Measurements from ENCODE around the gene COG2. TPM values are rescaled to one million over a fixed set of nuclear protein-coding genes. Genes with fewer than 3 reads are reported as not detected.
A peak's percentile ranks its signal among the peaks of the same experiment; 100 is the strongest.
"Not testable (repeated sequence)": the region's sequence is repeated elsewhere in the genome, so short reads cannot be mapped to it uniquely, and the experiment has no call there.

The COG2 gene
- total RNA-seq, 3 donors from 2014 or later, result 44.9 to 52.7 (median 51.1) TPM

GRCh38 chr1:230639714-230640209 is 2.5 kb upstream of the COG2 start:
- Mint-ChIP-seq H3K4me1 (ENCODE audit: low read depth) (peaks cover 30% of the 10 kb centered on the region), H3K9me3 (no peaks in the 10 kb centered on the region), H3K4me3 (no peak overlapping the region), H3K27me3 (ENCODE audit: low read depth) (peaks cover 36% of the 10 kb centered on the region), H3K36me3 (ENCODE audit: insufficient read depth) (peaks cover 3% of the 10 kb centered on the region)
- DNase-seq, result no peak
- ATAC-seq, result no peak

GRCh38 chr1:230641346-230641745 is 935 bp upstream of the COG2 start:
- no peak for ATAC-seq
- Mint-ChIP-seq H3K9me3 (no peaks in the 10 kb centered on the region), H3K4me1 (ENCODE audit: low read depth) (peaks cover 43% of the 10 kb centered on the region)

GRCh38 chr1:230641900-230642262 is 400 bp upstream of the COG2 start:
- DNase-seq (no peak), ATAC-seq (no peak)
- Mint-ChIP-seq H3K9me3 (no peaks in the 10 kb centered on the region), H3K36me3 (ENCODE audit: insufficient read depth) (peaks cover 14% of the 10 kb centered on the region), H3K4me3 (peak overlapping the region; percentile 55), H3K27me3 (ENCODE audit: low read depth) (peaks cover 26% of the 10 kb centered on the region), H3K4me1 (ENCODE audit: low read depth) (peaks cover 45% of the 10 kb centered on the region)

More at GRCh38 chr1:230641346-230641745, 935 bp upstream of the COG2 start:
- H3K27me3 Mint-ChIP-seq (ENCODE audit: low read depth), result peaks cover 31% of the 10 kb centered on the region
- no peak overlapping the region for H3K4me3 Mint-ChIP-seq
- peaks cover 9% of the 10 kb centered on the region for H3K36me3 Mint-ChIP-seq (ENCODE audit: insufficient read depth)
- no peak for DNase-seq

GRCh38 chr1:230643908-230644307 is 1.6 kb downstream of the COG2 start:
- H3K27me3 Mint-ChIP-seq (ENCODE audit: low read depth), result peaks cover 15% of the 10 kb centered on the region
- ATAC-seq (no peak), DNase-seq (no peak)
- peaks cover 21% of the 10 kb centered on the region for H3K36me3 Mint-ChIP-seq (ENCODE audit: insufficient read depth)
- H3K9me3 Mint-ChIP-seq, result no peaks in the 10 kb centered on the region
- H3K4me1 Mint-ChIP-seq (ENCODE audit: low read depth), result peaks cover 64% of the 10 kb centered on the region
- H3K4me3 Mint-ChIP-seq, result peak overlapping the region; percentile 95

GRCh38 chr1:230646710-230647302 is 4.5 kb downstream of the COG2 start:
- DNase-seq (no peak), ATAC-seq (no peak)
- Mint-ChIP-seq H3K36me3 (ENCODE audit: insufficient read depth) (peaks cover 33% of the 10 kb centered on the region), H3K27me3 (ENCODE audit: low read depth) (no peaks in the 10 kb centered on the region), H3K9me3 (peaks cover 5% of the 10 kb centered on the region), H3K4me3 (no peak overlapping the region), H3K4me1 (ENCODE audit: low read depth) (peaks cover 78% of the 10 kb centered on the region)

- Mint-ChIP-seq H3K4me3 (no peak overlapping the region), H3K27me3 (ENCODE audit: low read depth) (no peaks in the 10 kb centered on the region), H3K36me3 (ENCODE audit: insufficient read depth) (peaks cover 35% of the 10 kb centered on the region), H3K4me1 (ENCODE audit: low read depth) (peaks cover 78% of the 10 kb centered on the region), H3K9me3 (peaks cover 5% of the 10 kb centered on the region)
- ATAC-seq (no peak), DNase-seq (no peak)
These were observed 5.0 kb downstream of the COG2 start for GRCh38 chr1:230647321-230647720.

- peaks cover 82% of the 10 kb centered on the region for H3K4me1 Mint-ChIP-seq (ENCODE audit: low read depth)
- peaks cover 38% of the 10 kb centered on the region for H3K36me3 Mint-ChIP-seq (ENCODE audit: insufficient read depth)
- no peak for DNase-seq
- no peaks in the 10 kb centered on the region for H3K27me3 Mint-ChIP-seq (ENCODE audit: low read depth)
- no peak for ATAC-seq
- H3K4me3 Mint-ChIP-seq, result no peak overlapping the region
- peaks cover 5% of the 10 kb centered on the region for H3K9me3 Mint-ChIP-seq
These were observed 5.8 kb downstream of the COG2 start for GRCh38 chr1:230648114-230648513.

GRCh38 chr1:230650300-230650699 is 8.0 kb downstream of the COG2 start:
- DNase-seq (no peak), ATAC-seq (no peak)
- Mint-ChIP-seq H3K36me3 (ENCODE audit: insufficient read depth) (peaks cover 39% of the 10 kb centered on the region), H3K27me3 (ENCODE audit: low read depth) (no peaks in the 10 kb centered on the region), H3K4me1 (ENCODE audit: low read depth) (peaks cover 80% of the 10 kb centered on the region), H3K9me3 (peaks cover 5% of the 10 kb centered on the region), H3K4me3 (no peak overlapping the region)

GRCh38 chr1:230651235-230651634 is 9.0 kb downstream of the COG2 start:
- Mint-ChIP-seq H3K9me3 (peaks cover 5% of the 10 kb centered on the region), H3K36me3 (ENCODE audit: insufficient read depth) (peaks cover 34% of the 10 kb centered on the region), H3K4me3 (no peak overlapping the region), H3K4me1 (ENCODE audit: low read depth) (peaks cover 82% of the 10 kb centered on the region), H3K27me3 (ENCODE audit: low read depth) (no peaks in the 10 kb centered on the region)
- ATAC-seq, result no peak
- no peak for DNase-seq

- not testable (repeated sequence) for H3K27me3 Mint-ChIP-seq (ENCODE audit: low read depth); DNase-seq; H3K9me3 Mint-ChIP-seq; ATAC-seq; H3K4me3 Mint-ChIP-seq
- H3K36me3 Mint-ChIP-seq (ENCODE audit: insufficient read depth), result peaks cover 19% of the 10 kb centered on the region
- H3K4me1 Mint-ChIP-seq (ENCODE audit: low read depth), result peaks cover 43% of the 10 kb centered on the region
These were observed 14.4 kb downstream of the COG2 start for GRCh38 chr1:230656719-230657118.

GRCh38 chr1:230658103-230658502 is 15.8 kb downstream of the COG2 start:
- not testable (repeated sequence) for H3K4me3 Mint-ChIP-seq; DNase-seq; H3K27me3 Mint-ChIP-seq (ENCODE audit: low read depth); H3K9me3 Mint-ChIP-seq; ATAC-seq
- peaks cover 23% of the 10 kb centered on the region for H3K36me3 Mint-ChIP-seq (ENCODE audit: insufficient read depth)
- peaks cover 35% of the 10 kb centered on the region for H3K4me1 Mint-ChIP-seq (ENCODE audit: low read depth)

GRCh38 chr1:230658691-230659090 is 16.4 kb downstream of the COG2 start:
- Mint-ChIP-seq H3K4me3 (no peak overlapping the region), H3K27me3 (ENCODE audit: low read depth) (no peaks in the 10 kb centered on the region), H3K36me3 (ENCODE audit: insufficient read depth) (peaks cover 21% of the 10 kb centered on the region), H3K4me1 (ENCODE audit: low read depth) (peaks cover 32% of the 10 kb centered on the region), H3K9me3 (no peaks in the 10 kb centered on the region)
- ATAC-seq (no peak), DNase-seq (no peak)

- DNase-seq (no peak), ATAC-seq (no peak)
- no peaks in the 10 kb centered on the region for H3K27me3 Mint-ChIP-seq (ENCODE audit: low read depth)
- H3K4me1 Mint-ChIP-seq (ENCODE audit: low read depth), result peaks cover 2% of the 10 kb centered on the region
- H3K4me3 Mint-ChIP-seq, result no peak overlapping the region
- peaks cover 42% of the 10 kb centered on the region for H3K36me3 Mint-ChIP-seq (ENCODE audit: insufficient read depth)
- H3K9me3 Mint-ChIP-seq, result no peaks in the 10 kb centered on the region
These were observed 19.7 kb downstream of the COG2 start for GRCh38 chr1:230661976-230662375.

GRCh38 chr1:230668227-230668626 is 25.9 kb downstream of the COG2 start:
- Mint-ChIP-seq H3K9me3 (no peaks in the 10 kb centered on the region), H3K27me3 (ENCODE audit: low read depth) (no peaks in the 10 kb centered on the region)

GRCh38 chr1:230669543-230669942 is 27.3 kb downstream of the COG2 start:
- H3K27me3 Mint-ChIP-seq (ENCODE audit: low read depth), result no peaks in the 10 kb centered on the region
- H3K4me1 Mint-ChIP-seq (ENCODE audit: low read depth), result no peaks in the 10 kb centered on the region
- H3K4me3 Mint-ChIP-seq, result no peak overlapping the region
- H3K9me3 Mint-ChIP-seq, result no peaks in the 10 kb centered on the region
- ATAC-seq (no peak), DNase-seq (no peak)
- peaks cover 54% of the 10 kb centered on the region for H3K36me3 Mint-ChIP-seq (ENCODE audit: insufficient read depth)

More at GRCh38 chr1:230668227-230668626, 25.9 kb downstream of the COG2 start:
- Mint-ChIP-seq H3K4me3 (no peak overlapping the region), H3K4me1 (ENCODE audit: low read depth) (no peaks in the 10 kb centered on the region), H3K36me3 (ENCODE audit: insufficient read depth) (peaks cover 51% of the 10 kb centered on the region)
- no peak for DNase-seq
- no peak for ATAC-seq

Data from activated T-cell treated with anti-CD3 and anti-CD28 coated beads, Interleukin-2, amount 50 U/mL, for 4 hours (primary cell).